Stimulated activated CD8-positive, alpha-beta memory T cell treated with anti-CD3 and anti-CD28 coated beads, Interleukin-12 subunit alpha, Interleukin-12 subunit beta, amount 100 ng/mL, for 4 hours (primary cell): ENCODE results near the gene CSMD2.

Experiments used
- DNase-seq: peaks from one replicate; pipeline ENCODE4 v3.0.0-alpha.2; 2020; ENCODE audit warnings: low read depth

The CSMD2 gene

GRCh38 chr1:33601751-33602150 is 563.3 kb downstream of the CSMD2 start:
- no peak for DNase-seq

DNA sequence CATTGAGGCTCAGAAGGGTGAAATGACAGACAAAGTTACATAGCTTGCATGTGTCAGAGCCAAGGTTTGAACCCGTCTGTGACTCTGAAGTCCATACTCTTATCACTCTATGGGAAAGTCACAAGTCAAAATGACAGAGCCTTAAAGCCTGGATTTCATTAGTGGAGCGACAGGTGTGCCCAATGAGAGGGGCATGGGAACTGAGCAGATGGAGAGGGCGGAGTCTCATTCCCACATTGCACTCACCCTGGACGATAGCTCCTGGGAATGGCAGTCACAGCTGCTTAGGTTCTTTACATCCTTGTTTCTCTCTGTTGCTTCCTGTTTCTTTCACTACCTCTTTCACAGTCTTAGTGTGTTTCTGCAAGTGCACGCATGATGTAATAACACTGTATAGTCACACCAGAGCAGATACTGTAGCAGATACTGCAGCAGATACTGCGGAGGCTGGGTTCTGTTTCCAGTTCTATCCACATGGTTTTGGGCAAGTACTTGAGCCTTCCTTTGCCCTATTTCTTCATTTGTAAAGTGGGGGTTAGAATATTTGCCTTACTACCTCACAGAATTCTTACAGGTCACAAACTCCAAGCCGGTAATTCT is 565.4 kb downstream of the CSMD2 start:
- DNase-seq, result no peak

DNA sequence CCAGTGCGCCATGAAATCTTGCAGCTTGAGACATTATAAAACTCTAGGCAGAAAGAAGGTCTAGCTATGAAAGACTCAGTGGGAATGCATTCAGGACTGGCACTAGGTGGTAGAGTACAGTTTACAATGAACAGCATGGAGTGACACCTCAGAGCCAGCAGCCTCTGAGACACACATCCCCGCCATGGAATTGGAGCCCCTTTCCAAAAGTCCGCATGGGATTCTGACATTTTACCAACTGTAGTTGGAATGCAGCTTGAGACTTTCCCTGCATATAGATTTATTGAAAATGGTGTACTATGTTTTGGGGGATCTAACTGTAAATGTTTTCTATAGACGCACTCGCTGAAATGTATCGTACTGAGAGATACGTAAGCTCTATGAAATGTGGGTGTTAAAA is 576.3 kb downstream of the CSMD2 start:
- no peak for DNase-seq

DNA sequence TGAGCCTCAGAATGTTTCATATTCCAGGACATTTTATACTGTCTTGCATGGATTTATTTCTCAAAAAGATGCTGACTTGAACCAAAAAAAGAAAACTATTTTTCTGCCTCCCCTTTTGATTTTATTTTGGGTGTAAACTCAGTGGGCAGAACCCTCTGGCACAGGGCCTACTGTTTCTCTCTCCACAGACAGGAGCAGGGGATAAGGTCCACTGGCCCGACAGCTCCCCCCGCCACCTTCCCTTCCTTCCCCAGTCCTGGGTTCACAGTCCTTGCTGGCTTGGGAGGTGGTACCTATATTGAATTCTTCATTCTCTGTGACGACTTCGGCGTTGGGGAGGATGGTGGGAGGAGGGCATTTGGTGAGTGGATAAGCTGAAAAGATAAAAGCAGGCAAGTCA is 578.2 kb downstream of the CSMD2 start:
- no peak for DNase-seq

GRCh38 chr1:33586106-33586505 is 578.9 kb downstream of the CSMD2 start:
- no peak for DNase-seq

DNA sequence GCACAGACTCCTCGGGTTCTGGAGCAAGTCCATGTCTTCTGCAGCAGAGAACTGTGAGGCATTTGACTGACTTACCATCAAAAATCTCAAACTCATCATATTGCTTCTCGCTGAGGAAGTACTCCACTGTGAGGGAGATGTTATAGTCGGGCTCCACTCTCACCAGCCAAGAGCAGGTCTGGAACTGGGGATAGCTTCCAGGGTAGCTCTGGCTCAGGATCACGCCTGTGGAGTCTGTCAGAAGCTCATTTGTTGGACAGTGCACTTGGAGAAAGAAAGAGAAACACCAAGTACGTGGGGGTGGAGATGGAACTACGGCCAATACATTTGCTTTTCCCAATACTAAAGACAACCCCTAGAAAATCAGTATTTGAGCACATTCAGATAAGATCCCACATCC is 581.5 kb downstream of the CSMD2 start:
- no peak for DNase-seq

DNA sequence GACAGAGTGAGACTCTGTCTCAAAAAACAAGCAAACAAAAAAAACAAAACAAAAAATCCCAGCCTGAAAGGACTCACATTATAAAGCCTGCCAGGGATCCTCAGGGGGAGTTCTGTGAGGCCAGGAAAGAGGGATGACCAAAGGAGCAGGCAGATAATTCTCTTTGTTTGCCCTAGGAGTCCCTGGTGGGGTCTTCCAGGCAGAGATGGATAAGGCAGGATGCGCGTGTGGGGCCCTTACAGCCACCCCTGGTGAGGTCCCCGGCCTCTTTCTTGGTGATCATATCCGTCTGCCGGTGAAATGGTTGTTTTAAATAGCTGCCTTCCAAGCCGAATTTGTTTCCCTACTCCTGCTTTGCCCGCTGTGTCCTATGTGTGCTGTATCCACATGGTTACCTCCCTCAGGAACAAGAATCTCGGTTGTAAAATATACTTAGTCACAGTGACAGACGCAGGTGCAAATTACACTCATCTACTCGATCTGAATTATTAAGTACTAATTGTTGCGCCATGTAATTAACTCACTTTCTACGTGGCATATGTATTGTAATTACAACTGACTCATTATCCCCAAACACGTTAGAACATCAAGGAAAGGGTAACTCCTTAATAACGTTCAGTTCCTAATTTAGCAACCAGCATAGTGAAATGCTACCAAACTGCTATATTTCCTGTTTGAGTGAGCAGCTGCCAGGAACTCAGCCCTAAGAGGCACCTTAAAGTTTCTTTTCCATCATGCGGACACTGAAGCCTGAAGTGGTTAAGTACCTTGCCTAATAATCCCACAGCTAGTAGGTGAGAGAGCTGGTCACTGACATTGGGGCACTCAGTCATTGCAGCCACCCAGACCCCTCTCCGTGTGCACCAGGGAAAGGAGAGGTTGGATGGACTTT is 586.2 kb downstream of the CSMD2 start:
- no peak for DNase-seq

- no peak for DNase-seq
Observed at GRCh38 chr1:33577663-33578062, 587.4 kb downstream of the CSMD2 start.

DNA sequence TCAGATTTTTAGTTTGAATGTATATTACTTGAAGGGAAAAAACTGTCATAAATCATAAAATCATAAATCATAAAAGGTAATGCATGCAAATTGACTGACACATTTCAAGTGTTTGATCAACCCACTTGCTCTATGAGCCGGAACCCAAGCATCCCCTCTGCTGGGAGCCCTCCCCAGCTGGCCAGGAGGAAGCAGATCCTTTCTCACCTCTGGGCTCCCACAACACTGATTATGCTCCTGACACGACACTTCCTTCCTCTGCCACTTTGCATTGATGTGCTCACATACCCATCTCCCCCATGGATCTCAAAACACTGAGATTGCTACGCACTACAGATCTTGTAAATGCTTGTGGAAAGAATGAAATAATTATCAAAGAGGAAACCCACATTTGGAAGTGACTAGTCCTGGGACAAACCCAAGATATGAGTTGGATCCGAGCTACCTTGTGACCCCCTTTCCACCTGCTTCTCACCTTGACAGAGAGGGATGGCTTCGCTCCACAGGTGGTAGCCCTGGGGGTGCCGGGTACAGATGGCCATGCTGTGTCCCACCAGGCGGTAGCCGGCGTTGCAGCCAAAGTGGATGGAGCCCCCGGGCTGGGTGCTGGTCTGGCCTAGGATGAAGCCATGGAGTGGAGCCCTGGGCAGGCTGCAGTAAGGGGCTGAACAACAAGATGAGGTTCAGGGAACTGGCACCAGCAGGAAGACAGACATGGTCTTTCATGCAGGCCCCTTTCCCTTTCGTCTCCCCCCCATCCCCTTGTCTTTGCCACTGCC is 588.0 kb downstream of the CSMD2 start:
- no peak for DNase-seq

GRCh38 chr1:33575324-33575879 is 589.6 kb downstream of the CSMD2 start:
- no peak for DNase-seq

DNA sequence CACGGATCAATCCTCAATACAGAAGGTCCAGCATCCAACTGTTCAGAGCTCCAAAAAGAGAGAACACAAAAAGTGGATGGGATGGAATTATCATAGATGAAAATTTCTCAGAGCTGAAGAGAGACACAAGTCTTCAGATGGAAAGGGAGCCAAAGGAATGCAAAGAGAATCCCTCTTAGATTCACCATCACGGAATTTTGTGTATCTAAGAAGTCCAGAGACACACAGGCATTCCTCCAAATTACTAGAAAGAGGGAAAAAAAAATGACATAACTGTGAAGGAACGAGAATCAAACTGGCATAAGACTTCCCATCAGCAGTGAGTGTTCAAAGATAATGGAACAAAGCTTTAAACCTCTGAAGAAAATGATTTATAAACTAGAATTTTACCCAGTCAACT is 591.4 kb downstream of the CSMD2 start:
- no peak for DNase-seq

- DNase-seq, result no peak
Observed at GRCh38 chr1:33572387-33572786, 592.6 kb downstream of the CSMD2 start.

DNA sequence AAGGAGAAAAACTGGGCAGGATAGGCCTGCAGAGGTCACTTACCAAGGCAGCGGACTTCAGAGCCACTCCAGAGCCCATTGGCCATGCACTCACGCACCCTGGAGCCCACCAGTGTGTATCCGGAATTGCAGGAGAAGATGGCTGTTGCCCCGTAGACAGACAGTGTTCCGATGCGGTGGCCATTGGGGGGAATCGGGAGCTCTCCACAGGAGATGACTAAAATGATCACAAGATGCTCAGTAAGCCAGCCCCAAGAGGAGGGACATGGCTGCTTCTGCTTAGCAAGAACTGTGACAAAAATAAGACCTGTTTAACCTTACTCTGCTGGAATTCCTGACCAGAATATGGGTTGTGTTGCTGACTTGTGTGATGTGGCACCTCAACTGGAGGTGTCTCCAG is 595.7 kb downstream of the CSMD2 start:
- DNase-seq, result no peak

GRCh38 chr1:33563699-33564098 is 601.3 kb downstream of the CSMD2 start:
- no peak for DNase-seq

- DNase-seq, result no peak
Observed at GRCh38 chr1:33562563-33562962, 602.5 kb downstream of the CSMD2 start.

DNA sequence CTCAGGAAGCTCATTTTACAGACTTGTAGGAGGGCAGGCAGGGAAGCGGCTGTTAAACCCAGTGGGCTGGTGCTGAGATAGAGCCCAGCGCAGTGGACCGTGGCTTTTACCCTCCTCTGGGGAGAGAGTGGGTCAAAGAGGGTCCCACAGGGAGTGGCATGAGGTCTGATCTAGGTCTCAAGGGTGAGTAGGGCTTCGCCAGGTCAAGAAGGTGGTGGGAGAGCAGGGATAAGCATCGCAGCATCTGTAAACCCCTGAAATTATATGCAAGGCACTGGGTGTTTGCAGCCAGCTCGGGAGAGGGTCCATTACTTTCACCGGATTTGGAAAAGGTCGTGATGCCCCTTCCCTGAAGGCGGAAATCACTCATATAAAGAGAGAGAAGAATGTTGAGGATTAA is 603.5 kb downstream of the CSMD2 start:
- no peak for DNase-seq

GRCh38 chr1:33560680-33561079 is 604.4 kb downstream of the CSMD2 start:
- no peak for DNase-seq

DNA sequence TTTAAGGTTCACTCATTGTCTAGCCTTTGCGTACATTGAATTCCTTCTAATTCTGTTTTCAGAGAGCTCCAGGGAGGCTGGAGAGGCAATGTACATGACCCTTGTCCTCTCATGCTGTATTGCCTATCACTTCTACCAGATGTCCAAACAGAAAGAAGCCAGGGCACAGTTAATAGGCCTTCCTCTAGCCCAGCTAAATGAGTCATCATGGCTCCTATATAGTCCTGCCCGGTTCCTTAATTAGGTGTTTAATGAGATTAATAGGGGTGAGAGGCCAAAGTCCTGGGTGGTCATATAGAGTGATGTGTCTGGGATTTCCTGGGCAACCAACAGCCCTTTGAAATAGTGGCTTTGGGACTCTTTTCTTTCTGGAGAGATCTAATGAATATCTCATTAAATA is 616.3 kb downstream of the CSMD2 start:
- no peak for DNase-seq

- no peak for DNase-seq
Observed at GRCh38 chr1:33548319-33548718, 616.7 kb downstream of the CSMD2 start.

DNA sequence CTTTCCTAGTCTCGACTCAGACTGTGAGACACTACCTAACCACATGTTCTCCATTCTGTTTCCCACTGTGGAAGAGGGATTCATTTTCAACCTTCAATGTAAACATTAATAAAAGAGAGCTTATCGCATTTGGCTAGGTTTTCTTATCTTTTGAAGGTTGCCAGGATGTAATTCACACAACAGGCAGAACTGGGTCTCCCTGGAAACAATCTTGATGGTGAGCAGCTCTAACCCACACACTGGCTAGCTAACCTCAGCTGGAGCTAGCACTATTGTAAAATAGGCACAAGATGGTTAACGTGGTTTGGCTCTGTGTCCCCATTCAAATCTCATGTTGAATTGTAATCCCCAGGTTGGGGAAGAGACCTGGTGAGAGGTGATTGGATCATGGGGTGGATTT is 617.5 kb downstream of the CSMD2 start:
- no peak for DNase-seq

GRCh38 chr1:33541966-33542365 is 623.1 kb downstream of the CSMD2 start:
- no peak for DNase-seq

DNA sequence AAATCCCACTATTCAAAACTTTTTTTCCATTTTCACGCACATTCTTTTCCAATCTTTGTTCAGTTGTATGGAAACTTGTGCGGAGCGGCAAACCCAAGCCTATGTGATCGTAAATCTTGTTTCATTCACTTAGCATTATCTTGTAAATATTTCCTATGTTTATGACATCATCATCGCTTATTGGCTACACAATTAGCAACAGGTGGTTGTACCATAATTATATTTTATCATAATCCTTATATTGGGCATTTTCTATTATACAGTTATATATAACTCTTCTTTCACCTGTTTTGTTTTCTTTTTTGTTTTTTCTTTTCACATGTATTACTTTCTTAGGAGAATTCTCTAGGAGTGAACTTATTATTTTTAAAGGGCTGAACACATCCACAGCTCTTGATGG is 627.1 kb downstream of the CSMD2 start:
- no peak for DNase-seq

DNA sequence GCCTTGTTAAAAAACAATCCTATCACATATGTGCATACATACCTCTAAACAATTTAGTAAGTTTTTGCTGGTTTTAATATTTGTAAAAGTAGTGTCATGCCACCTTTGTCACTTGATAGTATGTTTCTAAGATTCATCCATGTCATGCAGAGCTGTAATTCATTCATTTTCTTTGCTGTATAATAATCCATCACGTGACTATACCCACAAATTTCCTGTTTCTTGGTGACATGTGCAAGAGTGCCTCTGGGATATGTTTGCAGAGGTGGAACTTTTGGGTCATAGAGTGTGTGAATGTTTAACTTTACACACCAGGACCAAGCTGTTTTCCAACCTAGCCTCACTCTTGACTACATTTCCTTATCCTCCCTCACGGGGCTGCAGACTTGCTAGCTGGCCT is 629.7 kb downstream of the CSMD2 start:
- no peak for DNase-seq
